Activated CD4-positive, alpha-beta T cell treated with anti-CD3 and anti-CD28 coated beads, Interleukin-2, amount 50 U/mL, for 1 hour (primary cell): ENCODE results near the gene GABRB2.
"Not testable (repeated sequence)": the region's sequence is repeated elsewhere in the genome, so short reads cannot be mapped to it uniquely, and the experiment has no call there.

Source experiments
- DNase-seq: peaks from one replicate; pipeline ENCODE4 v3.0.0-alpha.2; 2020

Gene GABRB2

GRCh38 chr5:161287436-161287835, 259.1 kb downstream of the GABRB2 start:
- DNase-seq: no peak

- no peak for DNase-seq
Measured at GRCh38 chr5:161286066-161286655, 260.4 kb downstream of the GABRB2 start.

- no peak for DNase-seq
Measured at GRCh38 chr5:161284445-161284844, 262.1 kb downstream of the GABRB2 start.

- DNase-seq: no peak
Measured at GRCh38 chr5:161283296-161283695, 263.2 kb downstream of the GABRB2 start.

- no peak for DNase-seq
Measured at GRCh38 chr5:161278739-161279660, 267.5 kb downstream of the GABRB2 start.

- DNase-seq: no peak
Measured at GRCh38 chr5:161277011-161277410, 269.5 kb downstream of the GABRB2 start.

- no peak for DNase-seq
Measured at GRCh38 chr5:161274951-161275350, 271.6 kb downstream of the GABRB2 start.

GRCh38 chr5:161273410-161273809, 273.1 kb downstream of the GABRB2 start:
- no peak for DNase-seq

- DNase-seq: no peak
Measured at GRCh38 chr5:161271816-161272215, 274.7 kb downstream of the GABRB2 start.

- DNase-seq: no peak
Measured at GRCh38 chr5:161269125-161269524, 277.4 kb downstream of the GABRB2 start.

- no peak for DNase-seq
Measured at GRCh38 chr5:161266954-161267353, 279.6 kb downstream of the GABRB2 start.

- no peak for DNase-seq
Measured at GRCh38 chr5:161265006-161265405, 281.5 kb downstream of the GABRB2 start.

GRCh38 chr5:161263191-161263590, 283.3 kb downstream of the GABRB2 start:
- no peak for DNase-seq

- no peak for DNase-seq
Measured at GRCh38 chr5:161261668-161262323, 284.7 kb downstream of the GABRB2 start.

- DNase-seq: no peak
Measured at GRCh38 chr5:161258438-161258837, 288.1 kb downstream of the GABRB2 start.

- DNase-seq: no peak
Measured at GRCh38 chr5:161256957-161257356, 289.6 kb downstream of the GABRB2 start.

GRCh38 chr5:161252955-161253354, 293.6 kb downstream of the GABRB2 start:
- not testable (repeated sequence) for DNase-seq

GRCh38 chr5:161246749-161247148, 299.8 kb downstream of the GABRB2 start:
- DNase-seq: no peak

GRCh38 chr5:161245846-161246245, 300.7 kb downstream of the GABRB2 start:
- not testable (repeated sequence) for DNase-seq
